Stimulated activated naive CD8-positive, alpha-beta T cell treated with anti-CD3 and anti-CD28 coated beads, Interleukin-15, amount 100 ng/mL, for 72 hours (primary cell): ENCODE measurements around the gene RAB10.

ENCODE experiments used
- ATAC-seq: fragments of 150-1000 bp; cut with Tn5 transposase; 2 replicates; pipeline ENCODE4 v1.10.0; 2021; ENCODE audit warnings: mild to moderate bottlenecking, moderate library complexity
- DNase-seq, 2 donors: peaks; one replicate each; pipeline ENCODE4 v3.0.0; 2021 to 2022
- H3K27ac Mint-ChIP-seq, 2 donors: one replicate each; pipeline ENCODE4 v1.8.0; 2022; ENCODE audit warnings: mild to moderate bottlenecking in 2 of 2, mixed read lengths in 2 of 2, moderate library complexity in 2 of 2
- H3K27me3 Mint-ChIP-seq: one replicate; pipeline ENCODE4 v1.8.0; 2022; ENCODE audit warnings: mixed read lengths
- H3K4me1 Mint-ChIP-seq: one replicate; pipeline ENCODE4 v1.8.0; 2022; ENCODE audit warnings: mild to moderate bottlenecking, mixed read lengths
- H3K4me3 Mint-ChIP-seq, 2 donors: one replicate each; pipeline ENCODE4 v1.8.0; 2022; ENCODE audit warnings: mild to moderate bottlenecking in 2 of 2, mixed read lengths in 2 of 2, moderate library complexity in 1 of 2
- H3K9me3 Mint-ChIP-seq, 2 donors: one replicate each; pipeline ENCODE4 v1.8.0; 2022; ENCODE audit warnings: mixed read lengths in 2 of 2

Gene RAB10

GRCh38 chr2:26179446-26179913, 145.6 kb downstream of the RAB10 start:
- ATAC-seq (peak; percentile 20), DNase-seq (no peak)
- H3K27me3 Mint-ChIP-seq = peaks cover 70% of the 10 kb centered on the region
- no peaks in the 10 kb centered on the region for H3K9me3 Mint-ChIP-seq
- no peak overlapping the region for H3K27ac Mint-ChIP-seq
- H3K4me1 Mint-ChIP-seq = peaks cover 32% of the 10 kb centered on the region
- peak overlapping the region; percentile 72 to 81 for H3K4me3 Mint-ChIP-seq

GRCh38 chr2:26182441-26182840, 148.6 kb downstream of the RAB10 start:
- Mint-ChIP-seq H3K27ac (no peak overlapping the region), H3K9me3 (no peaks in the 10 kb centered on the region), H3K4me1 (peaks cover 44% of the 10 kb centered on the region), H3K27me3 (peaks cover 41% of the 10 kb centered on the region), H3K4me3 (no peak overlapping the region)
- no peak for ATAC-seq
- no peak for DNase-seq

- Mint-ChIP-seq H3K4me3 (peak overlapping the region in 1 of 2 donors; percentile 45), H3K27ac (peak overlapping the region in 1 of 2 donors; percentile 74), H3K9me3 (no peaks in the 10 kb centered on the region), H3K27me3 (peaks cover 35% of the 10 kb centered on the region), H3K4me1 (peaks cover 46% of the 10 kb centered on the region)
- ATAC-seq = no peak
- DNase-seq = no peak
Measured at GRCh38 chr2:26182887-26183630, 149.2 kb downstream of the RAB10 start.

- Mint-ChIP-seq H3K27ac (no peak overlapping the region), H3K9me3 (no peaks in the 10 kb centered on the region), H3K27me3 (peaks cover 24% of the 10 kb centered on the region), H3K4me1 (peaks cover 38% of the 10 kb centered on the region), H3K4me3 (peak overlapping the region; percentile 62 to 64)
- no peak for DNase-seq
- ATAC-seq = no peak
Measured at GRCh38 chr2:26184121-26184520, 150.2 kb downstream of the RAB10 start.

DNA sequence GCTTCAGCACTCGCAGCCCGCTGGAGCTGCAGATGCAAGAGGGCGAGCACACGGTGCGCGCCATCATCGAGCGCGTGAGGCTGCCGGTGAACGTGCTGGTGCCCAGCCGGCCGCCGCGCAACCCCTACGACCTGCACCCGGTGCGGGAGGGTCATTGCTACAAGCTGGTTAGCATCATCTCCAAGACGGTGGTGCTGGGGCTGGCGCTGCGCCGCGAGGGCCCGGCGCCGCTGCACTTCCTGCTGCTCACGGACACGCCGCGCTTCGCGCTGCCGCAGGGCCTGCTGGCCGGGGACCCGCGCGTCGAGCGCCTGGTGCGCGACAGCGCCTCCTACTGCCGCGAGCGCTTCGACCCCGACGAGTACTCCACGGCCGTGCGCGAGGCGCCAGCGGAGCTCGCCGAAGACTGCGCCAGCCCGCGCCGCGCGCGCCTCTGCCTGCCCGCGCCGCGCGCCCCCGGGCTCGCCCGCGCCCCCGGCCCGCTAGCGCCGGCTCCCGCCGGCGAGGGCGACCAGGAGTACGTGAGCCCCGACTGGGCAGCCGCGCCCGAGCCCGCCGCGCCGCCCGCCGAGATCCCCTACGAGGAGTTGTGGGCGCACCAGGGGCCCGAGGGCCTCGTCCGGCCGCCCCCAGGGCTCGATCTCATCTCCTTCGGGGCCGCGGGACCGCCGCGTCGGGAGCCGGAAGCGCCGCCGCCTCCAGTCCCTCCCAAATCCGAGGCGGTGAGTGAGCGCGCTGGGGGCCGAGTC, 150.8 kb downstream of the RAB10 start:
- Mint-ChIP-seq H3K4me1 (peaks cover 33% of the 10 kb centered on the region), H3K9me3 (no peaks in the 10 kb centered on the region), H3K4me3 (peak overlapping the region; percentile 79 to 81), H3K27ac (peak overlapping the region; percentile 46 to 82), H3K27me3 (peaks cover 18% of the 10 kb centered on the region)
- DNase-seq (peak; percentile 86 to 88), ATAC-seq (peak; percentile 95)

DNA sequence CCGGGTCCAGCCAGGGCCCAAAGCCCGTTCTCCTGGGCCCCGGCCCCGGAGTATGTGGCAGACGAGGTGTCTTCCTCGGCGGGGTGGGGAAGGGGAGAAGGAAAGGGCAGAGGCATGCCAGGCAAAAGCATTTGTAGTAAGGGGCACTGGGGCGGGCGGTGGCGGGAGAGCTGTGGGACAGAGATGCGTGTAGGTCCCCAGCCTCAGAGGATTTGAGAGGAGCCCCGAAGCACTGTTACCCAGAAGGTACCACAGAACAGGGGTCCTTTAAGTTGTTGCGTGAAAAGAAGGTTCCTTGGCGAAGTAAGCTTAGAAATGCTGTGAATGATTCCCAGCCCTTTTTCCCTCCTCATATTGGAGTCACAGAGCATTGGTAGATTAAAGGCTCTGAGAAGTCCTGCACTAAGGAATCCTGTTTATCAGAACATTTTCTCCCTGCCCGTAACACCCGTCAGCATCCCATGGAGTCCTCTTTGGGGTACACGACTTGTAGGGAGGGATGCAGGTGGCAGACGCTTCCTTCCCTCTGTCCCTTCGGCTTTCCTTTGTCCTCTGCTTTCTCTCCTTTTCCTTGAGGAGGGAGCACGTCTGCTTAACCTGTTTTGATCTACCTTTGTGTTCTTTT, 151.5 kb downstream of the RAB10 start:
- ATAC-seq (no peak), DNase-seq (no peak)
- Mint-ChIP-seq H3K4me1 (peaks cover 27% of the 10 kb centered on the region), H3K27ac (peak overlapping the region; percentile 46 to 82), H3K27me3 (peaks cover 11% of the 10 kb centered on the region), H3K4me3 (peak overlapping the region; percentile 79 to 81), H3K9me3 (no peaks in the 10 kb centered on the region)

GRCh38 chr2:26185954-26186770, 152.3 kb downstream of the RAB10 start:
- Mint-ChIP-seq H3K27ac (no peak overlapping the region), H3K9me3 (no peaks in the 10 kb centered on the region), H3K4me1 (peaks cover 27% of the 10 kb centered on the region), H3K27me3 (peaks cover 4% of the 10 kb centered on the region), H3K4me3 (peak overlapping the region; percentile 22 to 79)
- no peak for DNase-seq
- ATAC-seq = no peak
